ENCODE data around the gene PIWIL1. TPM values are rescaled to one million over a fixed set of nuclear protein-coding genes. Genes with fewer than 3 reads are reported as not detected.

The PIWIL1 gene
- total RNA-seq, 4 donors from 2014 or later, result not detected

DNA sequence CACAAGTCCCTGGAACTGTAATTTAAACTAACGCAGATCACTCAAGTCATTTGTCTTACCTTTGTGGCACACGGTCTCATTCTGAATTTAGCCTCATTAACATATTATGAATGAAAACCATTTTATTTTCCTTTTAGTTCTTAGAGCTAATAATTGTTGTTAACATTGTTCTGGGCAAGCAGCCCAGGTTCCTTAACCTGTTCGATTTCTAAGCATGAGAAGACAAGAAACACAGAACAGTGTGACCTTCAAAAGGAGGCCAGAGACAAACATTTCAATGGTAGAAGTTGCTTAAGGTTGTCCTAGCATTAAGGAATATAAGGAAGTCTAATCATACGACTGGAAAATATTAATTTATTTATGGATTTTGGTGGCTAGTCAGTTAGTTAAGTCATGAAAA, 35.2 kb downstream of the PIWIL1 start:
- no peak for DNase-seq
- Histone ChIP-seq H3K27me3 (no peaks in the 10 kb centered on the region), H3K4me3 (no peak overlapping the region), H3K27ac (no peak overlapping the region), H3K4me1 (no peaks in the 10 kb centered on the region), H3K36me3 (no peaks in the 10 kb centered on the region), H3K9me3 (no peaks in the 10 kb centered on the region)
- TF ChIP-seq, protein P1, sequence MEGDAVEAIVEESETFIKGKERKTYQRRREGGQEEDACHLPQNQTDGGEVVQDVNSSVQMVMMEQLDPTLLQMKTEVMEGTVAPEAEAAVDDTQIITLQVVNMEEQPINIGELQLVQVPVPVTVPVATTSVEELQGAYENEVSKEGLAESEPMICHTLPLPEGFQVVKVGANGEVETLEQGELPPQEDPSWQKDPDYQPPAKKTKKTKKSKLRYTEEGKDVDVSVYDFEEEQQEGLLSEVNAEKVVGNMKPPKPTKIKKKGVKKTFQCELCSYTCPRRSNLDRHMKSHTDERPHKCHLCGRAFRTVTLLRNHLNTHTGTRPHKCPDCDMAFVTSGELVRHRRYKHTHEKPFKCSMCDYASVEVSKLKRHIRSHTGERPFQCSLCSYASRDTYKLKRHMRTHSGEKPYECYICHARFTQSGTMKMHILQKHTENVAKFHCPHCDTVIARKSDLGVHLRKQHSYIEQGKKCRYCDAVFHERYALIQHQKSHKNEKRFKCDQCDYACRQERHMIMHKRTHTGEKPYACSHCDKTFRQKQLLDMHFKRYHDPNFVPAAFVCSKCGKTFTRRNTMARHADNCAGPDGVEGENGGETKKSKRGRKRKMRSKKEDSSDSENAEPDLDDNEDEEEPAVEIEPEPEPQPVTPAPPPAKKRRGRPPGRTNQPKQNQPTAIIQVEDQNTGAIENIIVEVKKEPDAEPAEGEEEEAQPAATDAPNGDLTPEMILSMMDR (IDR thresholded peaks at IDR 0.05), result no peak
- no peak for TF ChIP-seq POLR2A (IDR thresholded peaks at IDR 0.05)

DNA sequence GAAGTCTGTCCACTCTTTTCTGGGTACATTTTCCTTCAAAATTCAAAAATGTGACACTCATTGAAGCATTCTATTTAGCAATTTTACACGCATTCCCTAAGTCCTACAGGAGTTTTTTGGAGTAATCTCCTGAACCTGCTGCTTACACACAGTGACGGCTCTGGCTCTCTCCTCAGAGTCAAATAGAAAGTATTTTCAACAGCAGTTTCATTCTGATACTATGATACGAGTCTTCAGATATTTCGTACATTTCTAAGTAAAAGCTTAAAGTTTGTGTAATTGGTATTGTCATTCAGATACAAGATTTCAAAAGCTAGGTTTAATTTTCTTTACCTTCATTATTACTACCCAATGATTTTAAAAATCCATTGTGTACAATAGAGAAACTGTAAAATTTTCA, 36.4 kb downstream of the PIWIL1 start:
- no peaks in the 10 kb centered on the region for H3K9me3 ChIP-seq
- H3K4me3 ChIP-seq, result no peak overlapping the region
- no peak overlapping the region for H3K27ac ChIP-seq
- no peak for DNase-seq
- no peaks in the 10 kb centered on the region for H3K36me3 ChIP-seq
- H3K4me1 ChIP-seq, result no peaks in the 10 kb centered on the region
- TF ChIP-seq, protein P1 (IDR thresholded peaks at IDR 0.05), result no peak
- TF ChIP-seq POLR2A (IDR thresholded peaks at IDR 0.05), result no peak
- H3K27me3 ChIP-seq, result no peaks in the 10 kb centered on the region

DNA sequence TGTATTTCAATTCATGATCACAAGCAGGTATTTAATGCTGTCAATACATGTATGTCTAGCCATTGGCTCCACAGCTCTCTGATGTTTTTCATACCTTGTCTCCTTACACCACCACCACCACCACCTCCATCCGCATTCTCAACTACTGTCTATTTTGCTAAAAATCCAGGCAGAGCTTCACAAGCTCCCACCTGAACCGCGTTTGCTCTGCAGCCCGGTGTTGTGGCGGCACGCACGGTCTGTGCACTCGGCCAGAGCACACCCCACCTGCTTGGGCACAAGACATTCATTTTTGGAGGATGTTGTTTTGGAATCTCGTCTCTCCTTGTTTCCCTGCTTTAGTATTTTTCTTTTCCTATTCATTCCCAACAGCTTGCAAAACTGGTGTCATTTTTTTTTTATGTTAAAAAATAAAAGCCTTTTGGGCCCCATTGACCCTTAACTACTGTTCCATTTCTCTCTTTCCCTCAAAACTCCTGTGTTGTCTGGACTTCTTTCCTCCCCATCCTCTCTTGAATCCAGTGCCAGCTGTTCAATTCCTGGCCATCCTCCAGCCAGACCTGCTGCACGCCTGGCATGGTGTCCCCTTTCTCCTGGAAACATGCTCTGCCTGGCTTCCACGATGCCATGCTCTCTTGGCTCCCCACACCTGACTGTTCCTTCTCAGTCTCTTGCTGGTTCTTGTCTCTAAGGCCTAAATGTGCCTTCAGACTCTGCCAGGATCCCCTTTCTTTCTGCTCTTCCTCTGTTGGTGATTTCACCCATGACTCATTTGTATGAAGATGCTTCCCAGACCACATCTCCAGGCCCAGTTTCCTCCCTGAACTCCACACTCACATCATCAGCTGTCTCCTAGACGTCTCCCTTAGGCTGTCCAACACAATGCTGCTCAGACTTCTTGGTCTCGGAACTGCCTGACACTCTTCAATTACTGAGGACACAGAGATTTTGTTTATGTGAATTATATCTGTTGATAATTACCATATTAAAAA, 37.9 kb downstream of the PIWIL1 start:
- DNase-seq, result no peak
- no peaks in the 10 kb centered on the region for H3K27me3 ChIP-seq
- no peaks in the 10 kb centered on the region for H3K9me3 ChIP-seq
- H3K36me3 ChIP-seq, result no peaks in the 10 kb centered on the region
- no peak overlapping the region for H3K4me3 ChIP-seq
- no peaks in the 10 kb centered on the region for H3K4me1 ChIP-seq
- H3K27ac ChIP-seq, result no peak overlapping the region
- TF ChIP-seq, protein P1 (IDR thresholded peaks at IDR 0.05), result no peak
- no peak for TF ChIP-seq POLR2A (IDR thresholded peaks at IDR 0.05)

DNA sequence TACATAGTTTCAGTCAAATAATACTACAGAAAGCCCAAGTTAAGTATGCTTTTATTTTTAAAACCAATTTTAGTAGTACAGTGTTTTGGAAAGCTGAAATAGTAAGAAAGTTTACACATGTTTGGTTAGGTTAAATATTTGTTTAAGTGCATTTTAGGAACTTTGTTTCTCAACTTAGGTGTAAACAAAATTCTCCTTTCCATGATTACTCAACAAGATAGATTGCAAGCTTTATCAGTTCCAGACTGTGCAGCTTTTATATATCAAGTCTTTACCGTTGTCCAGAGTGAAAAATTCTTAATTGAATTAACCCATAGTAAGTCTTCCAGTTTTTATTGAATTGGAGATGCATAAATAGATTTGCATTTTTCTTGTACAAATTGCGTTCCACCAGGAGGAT, 45.1 kb downstream of the PIWIL1 start:
- H3K36me3 ChIP-seq, result no peaks in the 10 kb centered on the region
- no peak overlapping the region for H3K27ac ChIP-seq
- no peak for DNase-seq
- H3K9me3 ChIP-seq, result no peaks in the 10 kb centered on the region
- H3K27me3 ChIP-seq, result no peaks in the 10 kb centered on the region
- no peak overlapping the region for H3K4me3 ChIP-seq
- TF ChIP-seq POLR2A (IDR thresholded peaks at IDR 0.05), result no peak
- H3K4me1 ChIP-seq, result no peaks in the 10 kb centered on the region

DNA sequence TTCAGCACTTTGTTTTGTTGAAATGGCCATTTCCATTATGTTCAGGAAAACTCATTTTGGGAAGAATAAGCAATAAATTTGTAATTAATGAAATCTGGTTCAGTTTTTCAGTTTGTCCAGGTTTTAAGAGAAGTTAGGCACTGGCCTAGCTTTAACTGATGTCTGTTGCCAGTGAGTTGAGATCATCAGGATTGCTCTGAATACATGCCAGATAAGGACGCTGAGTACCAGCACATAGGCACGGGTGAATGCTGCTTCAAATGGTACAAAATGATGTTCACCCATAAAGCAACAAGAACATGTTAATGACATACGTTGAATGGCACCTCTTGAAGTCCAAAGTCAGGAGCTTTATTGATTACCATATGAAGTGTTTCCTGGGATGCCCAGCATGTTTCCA, 46.5 kb downstream of the PIWIL1 start:
- Histone ChIP-seq H3K4me1 (no peaks in the 10 kb centered on the region), H3K36me3 (no peaks in the 10 kb centered on the region), H3K27ac (no peak overlapping the region), H3K4me3 (no peak overlapping the region), H3K27me3 (no peaks in the 10 kb centered on the region), H3K9me3 (no peaks in the 10 kb centered on the region)
- DNase-seq, result no peak
- TF ChIP-seq POLR2A (IDR thresholded peaks at IDR 0.05), result no peak
- TF ChIP-seq, protein P1 (IDR thresholded peaks at IDR 0.05), result no peak

DNA sequence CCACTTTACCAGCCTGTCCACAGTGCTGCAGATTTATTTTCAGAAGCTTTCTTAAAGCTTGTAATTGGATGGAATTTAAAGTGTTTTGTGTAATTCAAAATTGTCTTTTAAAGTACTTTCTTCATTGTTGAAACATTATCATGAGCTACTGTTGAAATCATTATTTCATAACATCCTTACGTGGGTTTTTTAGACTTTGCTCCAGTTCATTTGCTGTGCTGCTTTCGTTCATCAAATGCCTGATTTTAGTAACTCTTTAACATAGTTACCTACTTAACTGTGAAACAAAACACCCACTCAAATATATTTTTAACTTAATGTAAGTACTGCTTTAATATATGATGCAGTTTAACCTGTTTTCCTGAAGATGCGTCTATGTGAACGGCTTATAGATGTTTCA, 47.5 kb downstream of the PIWIL1 start:
- Histone ChIP-seq H3K27ac (no peak overlapping the region), H3K27me3 (no peaks in the 10 kb centered on the region), H3K36me3 (no peaks in the 10 kb centered on the region), H3K4me3 (no peak overlapping the region), H3K4me1 (no peaks in the 10 kb centered on the region), H3K9me3 (no peaks in the 10 kb centered on the region)
- DNase-seq, result no peak
- TF ChIP-seq, protein P1 (IDR thresholded peaks at IDR 0.05), result no peak
- no peak for TF ChIP-seq POLR2A (IDR thresholded peaks at IDR 0.05)
